Stimulated activated memory B cell treated with anti-CD40 and anti-IgM and Interleukin-4, amounts not matched to agents 10 μg/mL and 1 μg/mL and 100 μg/mL, for 72 hours (primary cell): ENCODE data around the gene DTX1.

Experiments used
- ATAC-seq: fragments of 150-1000 bp; cut with Tn5 transposase; 2 replicates; pipeline ENCODE4 v1.10.0; 2021
- H3K27ac Mint-ChIP-seq: one replicate; pipeline ENCODE4 v1.8.0; 2022; ENCODE audit warnings: mild to moderate bottlenecking, mixed read lengths
- H3K27me3 Mint-ChIP-seq: one replicate; pipeline ENCODE4 v1.8.0; 2022; ENCODE audit warnings: mixed read lengths
- H3K36me3 Mint-ChIP-seq: one replicate; pipeline ENCODE4 v1.8.0; 2022; ENCODE audit warnings: mixed read lengths
- H3K4me1 Mint-ChIP-seq: one replicate; pipeline ENCODE4 v1.8.0; 2022; ENCODE audit warnings: mixed read lengths
- H3K4me3 Mint-ChIP-seq: one replicate; pipeline ENCODE4 v1.8.0; 2022; ENCODE audit warnings: mild to moderate bottlenecking, moderate library complexity, mixed read lengths
- H3K9me3 Mint-ChIP-seq: one replicate; pipeline ENCODE4 v1.8.0; 2022; ENCODE audit warnings: mixed read lengths

The DTX1 gene

DNA sequence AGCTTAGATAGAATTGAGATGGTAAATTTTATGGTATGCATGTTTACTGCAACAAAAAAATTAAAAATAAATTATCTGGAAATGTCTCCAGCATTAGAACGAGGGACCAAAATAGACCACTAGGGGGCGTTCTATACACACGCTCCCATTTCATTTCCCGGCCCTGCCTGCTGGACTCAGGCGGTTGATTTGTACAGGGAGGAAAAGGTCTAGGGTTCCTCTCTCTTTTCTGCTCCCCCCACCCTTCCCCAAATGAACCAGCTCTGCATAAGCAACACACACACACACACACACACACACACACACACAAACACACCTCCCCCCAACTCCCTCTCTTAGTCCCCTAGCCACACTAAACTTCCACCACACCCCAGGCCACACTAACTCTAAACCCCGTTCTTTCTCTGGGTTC, 7.8 kb upstream of the DTX1 start:
- Mint-ChIP-seq H3K4me1 (peaks cover 51% of the 10 kb centered on the region), H3K27ac (no peak overlapping the region), H3K4me3 (no peak overlapping the region), H3K36me3 (no peaks in the 10 kb centered on the region), H3K9me3 (no peaks in the 10 kb centered on the region), H3K27me3 (peaks cover 4% of the 10 kb centered on the region)
- ATAC-seq, result peak; percentile 76

DNA sequence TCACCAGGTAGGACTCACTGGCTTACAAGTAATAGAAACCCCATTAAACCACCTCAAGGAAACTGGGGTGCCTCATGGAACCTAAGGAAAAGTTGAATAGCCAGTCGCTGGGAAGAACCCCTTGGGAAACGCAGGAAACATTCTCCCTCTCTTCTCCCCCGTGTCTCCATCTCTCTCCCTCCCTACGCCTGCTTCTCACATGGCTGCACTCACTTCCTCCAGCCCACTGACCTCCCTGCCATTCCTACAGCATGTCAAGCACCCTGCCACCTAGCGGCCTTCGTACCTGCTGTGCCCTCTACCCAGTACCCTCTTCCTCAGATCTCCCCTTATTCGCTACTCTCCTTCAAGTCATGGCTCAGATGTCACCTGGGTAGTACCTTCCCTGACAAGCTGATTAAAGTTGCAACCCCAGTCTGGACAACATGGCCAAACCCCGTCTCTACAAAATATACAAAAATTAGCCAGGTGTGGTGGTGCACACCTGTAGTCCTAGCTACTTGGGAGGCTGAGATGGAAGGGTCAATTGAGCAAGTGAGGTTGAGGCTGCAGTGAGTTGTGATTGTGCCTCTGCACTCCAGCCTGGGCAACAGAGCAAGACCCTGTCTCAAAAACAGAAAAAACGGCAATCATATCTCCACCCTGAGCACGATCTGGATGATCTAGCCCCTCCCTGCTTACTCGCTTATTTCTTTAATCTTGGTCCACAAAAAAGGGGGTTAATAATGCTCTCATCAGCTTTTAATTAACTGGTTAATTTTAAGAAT, 6.4 kb upstream of the DTX1 start:
- Mint-ChIP-seq H3K27ac (peak overlapping the region; percentile 7), H3K36me3 (no peaks in the 10 kb centered on the region), H3K4me1 (peaks cover 61% of the 10 kb centered on the region), H3K4me3 (peak overlapping the region; percentile 9), H3K9me3 (no peaks in the 10 kb centered on the region), H3K27me3 (no peaks in the 10 kb centered on the region)
- ATAC-seq, result peak; percentile 75

DNA sequence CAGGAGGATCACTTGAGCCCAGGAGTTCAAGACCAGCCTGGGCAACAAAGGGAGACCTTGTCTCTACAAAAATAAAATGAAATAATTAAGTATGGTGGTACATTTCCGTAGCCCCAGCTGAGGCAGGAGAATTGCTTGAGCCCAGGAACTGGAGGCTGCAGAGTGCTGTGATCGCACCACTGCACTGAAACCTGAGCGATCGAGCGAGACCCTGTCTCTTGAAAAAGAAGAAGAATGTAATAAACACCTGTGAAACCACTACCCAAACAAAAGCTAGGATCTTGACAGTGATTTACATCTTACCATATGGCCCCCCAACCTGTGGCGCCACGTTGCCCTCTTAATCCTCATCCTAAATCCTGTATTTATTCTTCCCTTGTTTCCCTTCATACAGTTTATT, 5.7 kb upstream of the DTX1 start:
- H3K9me3 Mint-ChIP-seq, result no peaks in the 10 kb centered on the region
- ATAC-seq, result peak; percentile 74
- no peaks in the 10 kb centered on the region for H3K36me3 Mint-ChIP-seq
- peak overlapping the region; percentile 9 for H3K4me3 Mint-ChIP-seq
- H3K27ac Mint-ChIP-seq, result peak overlapping the region; percentile 7
- peaks cover 67% of the 10 kb centered on the region for H3K4me1 Mint-ChIP-seq
- no peaks in the 10 kb centered on the region for H3K27me3 Mint-ChIP-seq

GRCh38 chr12:113051759-113052158, 4.8 kb upstream of the DTX1 start:
- Mint-ChIP-seq H3K4me1 (peaks cover 74% of the 10 kb centered on the region), H3K4me3 (no peak overlapping the region), H3K27ac (no peak overlapping the region), H3K9me3 (no peaks in the 10 kb centered on the region), H3K27me3 (no peaks in the 10 kb centered on the region), H3K36me3 (no peaks in the 10 kb centered on the region)
- ATAC-seq, result no peak

DNA sequence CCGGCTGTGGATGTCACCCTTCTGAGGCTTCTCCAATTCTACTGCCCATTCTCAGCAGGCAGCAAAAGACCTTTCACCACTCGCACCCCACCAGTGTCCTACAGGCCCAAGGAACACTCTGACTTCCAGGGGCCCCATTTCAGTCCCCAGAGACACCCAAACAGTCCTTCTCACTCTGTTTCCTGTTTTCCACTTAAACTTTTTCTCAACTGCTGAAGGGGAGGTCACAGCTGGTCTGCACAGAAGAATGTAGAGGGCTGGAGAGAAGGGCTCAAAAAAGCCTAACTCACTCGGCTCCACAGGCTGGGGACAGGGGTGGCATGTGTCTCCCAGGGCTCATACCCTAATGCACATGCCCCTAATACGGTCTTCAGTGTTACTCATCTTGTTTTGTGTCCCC, 4.2 kb upstream of the DTX1 start:
- Mint-ChIP-seq H3K4me1 (peaks cover 74% of the 10 kb centered on the region), H3K36me3 (no peaks in the 10 kb centered on the region), H3K9me3 (no peaks in the 10 kb centered on the region), H3K27ac (peak overlapping the region; percentile 38), H3K4me3 (no peak overlapping the region), H3K27me3 (no peaks in the 10 kb centered on the region)
- no peak for ATAC-seq

- ATAC-seq, result no peak
- no peaks in the 10 kb centered on the region for H3K27me3 Mint-ChIP-seq
- H3K36me3 Mint-ChIP-seq, result no peaks in the 10 kb centered on the region
- H3K4me3 Mint-ChIP-seq, result no peak overlapping the region
- peaks cover 63% of the 10 kb centered on the region for H3K4me1 Mint-ChIP-seq
- H3K9me3 Mint-ChIP-seq, result no peaks in the 10 kb centered on the region
- peak overlapping the region; percentile 15 for H3K27ac Mint-ChIP-seq
These were observed 1.5 kb upstream of the DTX1 start for GRCh38 chr12:113054948-113055486.

DNA sequence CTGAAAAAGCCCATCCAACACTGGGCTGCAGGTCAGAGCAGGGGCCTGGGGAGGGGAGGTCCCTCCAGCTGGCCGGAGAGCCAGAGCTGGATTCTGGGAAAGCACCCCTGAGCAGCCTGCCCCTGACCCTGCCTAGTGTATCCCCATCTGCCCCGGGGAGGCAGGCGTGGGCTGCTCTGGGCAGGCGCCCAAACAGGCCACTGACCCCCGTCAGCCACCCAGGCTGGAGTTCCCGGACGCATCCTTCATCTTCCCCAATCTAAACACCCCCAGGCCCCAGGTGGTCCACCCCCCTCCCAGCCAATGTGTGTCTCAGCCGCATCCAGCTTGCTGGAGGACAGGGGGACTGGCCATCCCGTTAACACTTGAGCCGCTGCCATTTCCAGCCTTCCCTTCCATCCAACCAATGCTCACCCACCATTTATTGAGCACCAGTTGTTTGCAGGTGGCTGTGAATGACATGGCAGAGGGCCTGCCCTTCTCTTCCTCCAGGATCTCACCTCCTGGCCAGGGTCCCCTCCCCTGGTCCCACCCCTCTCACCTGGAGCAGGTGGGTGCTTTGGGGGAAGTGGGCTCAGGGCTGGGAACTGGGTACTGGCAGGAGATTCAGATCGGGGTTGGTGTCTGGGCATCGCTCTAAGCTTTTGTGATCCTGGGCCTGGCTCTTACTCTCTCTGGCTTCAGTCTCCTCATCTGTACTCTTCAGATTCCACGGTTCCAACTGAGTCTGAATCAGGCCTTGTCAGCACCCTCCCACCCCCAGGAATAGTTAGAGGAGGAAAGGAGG, 743 bp upstream of the DTX1 start:
- H3K9me3 Mint-ChIP-seq, result no peaks in the 10 kb centered on the region
- no peaks in the 10 kb centered on the region for H3K36me3 Mint-ChIP-seq
- ATAC-seq, result no peak
- peak overlapping the region; percentile 79 for H3K4me3 Mint-ChIP-seq
- no peaks in the 10 kb centered on the region for H3K27me3 Mint-ChIP-seq
- peak overlapping the region; percentile 76 for H3K27ac Mint-ChIP-seq
- H3K4me1 Mint-ChIP-seq, result peaks cover 55% of the 10 kb centered on the region

DNA sequence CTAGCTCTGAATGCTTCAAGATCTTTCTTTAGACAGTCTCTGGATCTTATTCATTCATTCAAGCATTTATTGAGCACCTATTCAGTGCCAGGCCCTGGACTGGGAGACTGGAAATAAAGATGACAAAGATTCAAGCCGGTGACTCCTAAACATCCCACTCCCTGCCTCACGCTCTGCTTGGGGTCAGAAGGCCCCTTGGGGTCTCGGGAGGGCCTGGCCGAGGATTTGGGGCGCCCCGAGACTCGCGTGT, 224 bp upstream of the DTX1 start:
- Mint-ChIP-seq H3K27ac (peak overlapping the region; percentile 76), H3K36me3 (peaks cover 5% of the 10 kb centered on the region), H3K4me1 (peaks cover 50% of the 10 kb centered on the region), H3K9me3 (no peaks in the 10 kb centered on the region), H3K27me3 (no peaks in the 10 kb centered on the region), H3K4me3 (peak overlapping the region; percentile 79)
- ATAC-seq, result no peak

DNA sequence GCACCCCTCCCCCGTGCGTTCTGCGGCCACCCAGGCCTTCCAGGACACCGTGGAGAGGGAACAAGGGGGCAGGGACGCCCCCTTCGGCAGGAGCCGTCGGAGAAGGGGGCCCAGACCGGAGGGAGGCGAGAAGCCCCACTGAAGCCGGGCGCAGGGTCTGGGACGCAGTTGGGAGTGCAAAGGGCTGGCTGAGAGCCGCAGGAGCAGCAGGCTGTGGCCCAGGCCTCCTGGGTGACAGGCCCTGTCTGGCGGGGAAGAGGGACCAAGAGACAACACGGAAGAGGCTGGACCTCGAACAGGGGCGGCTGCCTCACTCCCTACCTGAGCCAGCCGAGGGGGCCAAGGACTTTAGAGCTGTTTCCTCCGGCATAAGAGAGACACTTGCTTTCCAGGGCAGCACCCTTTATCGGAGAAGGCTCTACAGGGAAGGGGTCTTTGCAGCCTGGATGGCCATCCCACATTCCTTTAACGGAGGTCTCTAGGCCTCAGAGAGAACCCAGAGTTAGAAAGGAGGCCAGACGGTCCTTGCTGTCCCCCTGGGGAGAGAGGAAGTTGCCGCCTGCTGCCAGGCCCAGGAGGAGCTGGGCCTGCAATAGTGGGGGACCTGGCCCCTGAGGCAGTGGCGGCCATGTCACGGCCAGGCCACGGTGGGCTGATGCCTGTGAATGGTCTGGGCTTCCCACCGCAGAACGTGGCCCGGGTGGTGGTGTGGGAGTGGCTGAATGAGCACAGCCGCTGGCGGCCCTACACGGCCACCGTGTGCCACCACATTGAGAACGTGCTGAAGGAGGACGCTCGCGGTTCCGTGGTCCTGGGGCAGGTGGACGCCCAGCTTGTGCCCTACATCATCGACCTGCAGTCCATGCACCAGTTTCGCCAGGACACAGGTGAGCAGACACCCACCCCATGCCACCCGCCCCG, 1.3 kb downstream of the DTX1 start:
- Mint-ChIP-seq H3K27ac (peak overlapping the region; percentile 47), H3K27me3 (no peaks in the 10 kb centered on the region), H3K36me3 (peaks cover 5% of the 10 kb centered on the region), H3K9me3 (no peaks in the 10 kb centered on the region), H3K4me1 (peaks cover 49% of the 10 kb centered on the region), H3K4me3 (no peak overlapping the region)
- peak; percentile 5 for ATAC-seq

- no peak overlapping the region for H3K27ac Mint-ChIP-seq
- H3K9me3 Mint-ChIP-seq, result no peaks in the 10 kb centered on the region
- H3K4me3 Mint-ChIP-seq, result no peak overlapping the region
- H3K36me3 Mint-ChIP-seq, result peaks cover 5% of the 10 kb centered on the region
- H3K4me1 Mint-ChIP-seq, result peaks cover 49% of the 10 kb centered on the region
- no peak for ATAC-seq
- no peaks in the 10 kb centered on the region for H3K27me3 Mint-ChIP-seq
These were observed 2.0 kb downstream of the DTX1 start for GRCh38 chr12:113058553-113058952.

GRCh38 chr12:113059071-113059595, 2.6 kb downstream of the DTX1 start:
- H3K9me3 Mint-ChIP-seq, result no peaks in the 10 kb centered on the region
- H3K4me3 Mint-ChIP-seq, result no peak overlapping the region
- no peaks in the 10 kb centered on the region for H3K27me3 Mint-ChIP-seq
- ATAC-seq, result no peak
- H3K36me3 Mint-ChIP-seq, result peaks cover 5% of the 10 kb centered on the region
- H3K4me1 Mint-ChIP-seq, result peaks cover 47% of the 10 kb centered on the region
- no peak overlapping the region for H3K27ac Mint-ChIP-seq

- Mint-ChIP-seq H3K4me1 (peaks cover 51% of the 10 kb centered on the region), H3K27ac (no peak overlapping the region), H3K9me3 (no peaks in the 10 kb centered on the region), H3K27me3 (no peaks in the 10 kb centered on the region), H3K36me3 (peaks cover 17% of the 10 kb centered on the region), H3K4me3 (no peak overlapping the region)
- no peak for ATAC-seq
These were observed 3.9 kb downstream of the DTX1 start for GRCh38 chr12:113060336-113060960.

DNA sequence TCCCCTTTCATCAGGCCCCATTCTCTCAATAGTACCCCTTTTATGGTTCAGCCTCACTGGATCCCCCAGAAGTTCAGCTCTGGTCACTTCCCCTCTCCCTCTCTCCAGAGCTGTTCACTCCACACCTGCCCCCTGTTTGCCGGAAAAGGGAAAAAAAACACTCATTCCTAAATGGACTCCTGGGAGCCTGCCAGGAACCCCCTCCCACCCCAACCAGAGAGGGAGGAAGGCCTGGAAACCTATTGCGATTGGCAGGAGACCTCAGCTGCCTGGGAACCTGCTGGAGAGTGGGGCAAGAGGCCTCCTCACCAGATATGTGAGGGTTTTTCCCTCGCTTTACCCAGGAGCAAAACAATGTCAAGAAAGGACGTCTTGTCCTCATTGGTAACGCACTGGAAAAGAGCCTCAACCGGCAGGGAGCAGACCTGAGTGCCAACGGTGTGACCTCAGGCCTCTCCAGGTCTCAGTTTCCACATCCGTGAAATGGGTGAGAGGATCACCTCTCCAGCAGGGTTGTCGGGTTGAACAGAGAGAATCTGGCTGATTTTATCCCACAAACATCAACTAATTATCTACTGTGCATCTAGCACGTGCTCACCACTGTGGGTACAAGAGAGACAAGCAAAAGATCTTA, 4.6 kb downstream of the DTX1 start:
- H3K4me3 Mint-ChIP-seq, result no peak overlapping the region

More for the DNA sequence above, 4.6 kb downstream of the DTX1 start:
- Mint-ChIP-seq H3K27ac (no peak overlapping the region), H3K9me3 (no peaks in the 10 kb centered on the region), H3K36me3 (peaks cover 18% of the 10 kb centered on the region), H3K27me3 (no peaks in the 10 kb centered on the region), H3K4me1 (peaks cover 51% of the 10 kb centered on the region)
- no peak for ATAC-seq
